ENCODE data around the gene ABHD14A. TPM values are rescaled to one million over a fixed set of nuclear protein-coding genes. Genes with fewer than 3 reads are reported as not detected.

ABHD14A gene
- total and polyA plus RNA-seq, 2 experiments from 2014 or later, result 17.1 to 55.1 TPM

- 82% methylated on average over 2 of the region's 2 CpGs for WGBS (ENCODE audit: low lambda C conversion rate, missing lambda C conversion rate)
- H3K27ac ChIP-seq, result peak overlapping the region; percentile 96
- no peaks in the 10 kb centered on the region for H4K20me1 ChIP-seq (ENCODE audit: insufficient read depth, poor library complexity, severe bottlenecking)
- H3K4me3 ChIP-seq, result peak overlapping the region; percentile 89
- H3K9me3 ChIP-seq (ENCODE audit: low read depth), result no peaks in the 10 kb centered on the region
- TF ChIP-seq, protein P1, sequence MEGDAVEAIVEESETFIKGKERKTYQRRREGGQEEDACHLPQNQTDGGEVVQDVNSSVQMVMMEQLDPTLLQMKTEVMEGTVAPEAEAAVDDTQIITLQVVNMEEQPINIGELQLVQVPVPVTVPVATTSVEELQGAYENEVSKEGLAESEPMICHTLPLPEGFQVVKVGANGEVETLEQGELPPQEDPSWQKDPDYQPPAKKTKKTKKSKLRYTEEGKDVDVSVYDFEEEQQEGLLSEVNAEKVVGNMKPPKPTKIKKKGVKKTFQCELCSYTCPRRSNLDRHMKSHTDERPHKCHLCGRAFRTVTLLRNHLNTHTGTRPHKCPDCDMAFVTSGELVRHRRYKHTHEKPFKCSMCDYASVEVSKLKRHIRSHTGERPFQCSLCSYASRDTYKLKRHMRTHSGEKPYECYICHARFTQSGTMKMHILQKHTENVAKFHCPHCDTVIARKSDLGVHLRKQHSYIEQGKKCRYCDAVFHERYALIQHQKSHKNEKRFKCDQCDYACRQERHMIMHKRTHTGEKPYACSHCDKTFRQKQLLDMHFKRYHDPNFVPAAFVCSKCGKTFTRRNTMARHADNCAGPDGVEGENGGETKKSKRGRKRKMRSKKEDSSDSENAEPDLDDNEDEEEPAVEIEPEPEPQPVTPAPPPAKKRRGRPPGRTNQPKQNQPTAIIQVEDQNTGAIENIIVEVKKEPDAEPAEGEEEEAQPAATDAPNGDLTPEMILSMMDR (IDR thresholded peaks at IDR 0.05; ENCODE audit: poor library complexity), result no peak
- TF ChIP-seq EZH2 (IDR thresholded peaks at IDR 0.05; ENCODE audit: borderline replicate concordance), result no peak
- TF ChIP-seq EZH2phosphoT487 (IDR thresholded peaks at IDR 0.05; ENCODE audit: low read depth, severe bottlenecking, unreplicated experiment), result no peak
- peaks cover 22% of the 10 kb centered on the region for H3K79me2 ChIP-seq
- H3K9me2 ChIP-seq (replicated peaks; ENCODE audit: insufficient read depth), result no peaks in the 10 kb centered on the region
- H2AFZ ChIP-seq, result no peak overlapping the region
- H3K4me2 ChIP-seq, result peak overlapping the region; percentile 98
- H3K4me1 ChIP-seq (ENCODE audit: insufficient read depth), result peaks cover 11% of the 10 kb centered on the region
- DNase-seq (ENCODE audit: low spot score), result no peak
- no peaks in the 10 kb centered on the region for H3K36me3 ChIP-seq (replicated peaks; ENCODE audit: insufficient read depth, low read depth)
- no peaks in the 10 kb centered on the region for H3K27me3 ChIP-seq
Measured at GRCh38 chr3:51994530-51994929, 19.7 kb downstream of the ABHD14A start.

GRCh38 chr3:51995346-51996163 is 20.7 kb downstream of the ABHD14A start, which contains the start of gene RPL29:
TSS of gene RPL29 (minus strand) at chr3:51995895. CDS start at chr3:51995461, 434 bp downstream.
- WGBS (ENCODE audit: low lambda C conversion rate, missing lambda C conversion rate), result under 1% methylated on average over 40 of the region's 40 CpGs
- peak within 1 kb of the TSS; percentile 89 for H3K4me3 ChIP-seq
- H3K27ac ChIP-seq, result peak within 1 kb of the TSS; percentile 96
- peaks cover 22% of the 10 kb centered on the region for H3K79me2 ChIP-seq
- peaks cover 11% of the 10 kb centered on the region for H3K4me1 ChIP-seq (ENCODE audit: insufficient read depth)
- no peaks in the 10 kb centered on the region for H3K9me3 ChIP-seq (ENCODE audit: low read depth)
- H3K27me3 ChIP-seq, result no peaks in the 10 kb centered on the region
- no peaks in the 10 kb centered on the region for H4K20me1 ChIP-seq (ENCODE audit: insufficient read depth, poor library complexity, severe bottlenecking)
- peak within 1 kb of the TSS; percentile 98 for H3K4me2 ChIP-seq
- DNase-seq (ENCODE audit: low spot score), result peak; percentile 96
- H3K36me3 ChIP-seq (replicated peaks; ENCODE audit: insufficient read depth, low read depth), result no peaks in the 10 kb centered on the region
- H2AFZ ChIP-seq, result peak within 1 kb of the TSS; percentile 58
- TF ChIP-seq EZH2phosphoT487 (IDR thresholded peaks at IDR 0.05; ENCODE audit: low read depth, severe bottlenecking, unreplicated experiment) (no peak), EZH2 (IDR thresholded peaks at IDR 0.05; ENCODE audit: borderline replicate concordance) (no peak)
- TF ChIP-seq, protein P1 (IDR thresholded peaks at IDR 0.05; ENCODE audit: poor library complexity), result no peak
- no peaks in the 10 kb centered on the region for H3K9me2 ChIP-seq (replicated peaks; ENCODE audit: insufficient read depth)

DNA sequence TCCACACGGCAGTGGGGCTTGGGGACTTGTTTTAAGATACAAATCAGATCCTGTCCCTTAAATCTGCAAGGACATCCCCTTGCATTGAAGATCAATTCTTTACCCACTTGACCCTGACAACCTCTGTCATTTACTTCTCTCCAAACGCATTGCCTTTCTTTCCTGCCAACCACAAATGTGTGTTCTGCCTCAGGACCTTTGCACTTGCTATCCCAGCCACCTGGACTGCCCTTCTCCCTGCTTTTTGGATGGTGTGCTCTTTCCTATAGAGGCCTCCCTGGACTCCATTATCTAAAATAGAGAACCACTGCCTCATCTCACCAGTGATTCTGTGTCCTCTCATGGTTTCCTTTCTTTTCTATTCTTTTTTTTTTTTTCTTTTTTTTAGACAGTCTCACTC is 22.3 kb downstream of the ABHD14A start:
- Histone ChIP-seq H3K4me1 (ENCODE audit: insufficient read depth) (peaks cover 11% of the 10 kb centered on the region), H3K79me2 (peaks cover 22% of the 10 kb centered on the region), H4K20me1 (ENCODE audit: insufficient read depth, poor library complexity, severe bottlenecking) (no peaks in the 10 kb centered on the region), H3K27ac (peak overlapping the region; percentile 28), H3K9me2 (replicated peaks; ENCODE audit: insufficient read depth) (no peaks in the 10 kb centered on the region), H2AFZ (no peak overlapping the region), H3K27me3 (no peaks in the 10 kb centered on the region), H3K4me3 (no peak overlapping the region), H3K9me3 (ENCODE audit: low read depth) (no peaks in the 10 kb centered on the region), H3K4me2 (no peak overlapping the region), H3K36me3 (replicated peaks; ENCODE audit: insufficient read depth, low read depth) (no peaks in the 10 kb centered on the region)
- DNase-seq (ENCODE audit: low spot score), result no peak
- TF ChIP-seq EZH2 (IDR thresholded peaks at IDR 0.05; ENCODE audit: borderline replicate concordance) (no peak), EZH2phosphoT487 (IDR thresholded peaks at IDR 0.05; ENCODE audit: low read depth, severe bottlenecking, unreplicated experiment) (no peak)
- TF ChIP-seq, protein P1 (IDR thresholded peaks at IDR 0.05; ENCODE audit: poor library complexity), result no peak
- 89% methylated on average over 2 of the region's 2 CpGs for WGBS (ENCODE audit: low lambda C conversion rate, missing lambda C conversion rate)

All from hepatocyte (in vitro differentiated cells).